GM19025 (cell line): Measurements from ENCODE around the gene ATG9B.
A peak's percentile ranks its signal among the peaks of the same experiment; 100 is the strongest.

ENCODE experiments used
- ATAC-seq: cut with Tn5 transposase; IDR thresholded peaks from one replicate; pipeline ENCODE4 v1.9.1; 2021; ENCODE audit warnings: mild to moderate bottlenecking, low read depth, moderate library complexity; ENCODE audit not compliant: unreplicated experiment

The ATG9B gene

GRCh38 chr7:150988230-150989226, 35.8 kb downstream of the ATG9B start:
- no peak for ATAC-seq

DNA sequence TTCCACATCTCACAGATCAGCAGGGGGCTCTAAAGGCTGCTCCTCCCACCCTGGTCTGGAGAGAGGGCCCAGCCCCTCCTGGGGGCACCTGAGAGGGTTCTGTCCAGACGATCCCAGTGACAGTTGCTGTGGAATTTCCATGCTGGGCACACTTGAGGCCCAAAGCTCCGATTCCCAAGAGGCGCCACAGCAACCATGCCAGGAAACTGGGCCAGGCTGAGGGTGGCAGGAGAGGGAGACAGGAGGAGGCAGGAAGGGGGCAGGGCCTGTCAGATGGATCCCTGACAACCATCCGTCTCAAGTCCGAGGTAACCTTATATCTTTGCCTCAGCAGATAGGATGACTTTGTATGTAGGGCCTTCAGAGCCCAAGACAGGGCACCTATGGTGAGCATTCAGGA, 37.7 kb downstream of the ATG9B start:
- ATAC-seq, result no peak

- no peak for ATAC-seq
Measured at GRCh38 chr7:150986099-150986512, 38.2 kb downstream of the ATG9B start.

DNA sequence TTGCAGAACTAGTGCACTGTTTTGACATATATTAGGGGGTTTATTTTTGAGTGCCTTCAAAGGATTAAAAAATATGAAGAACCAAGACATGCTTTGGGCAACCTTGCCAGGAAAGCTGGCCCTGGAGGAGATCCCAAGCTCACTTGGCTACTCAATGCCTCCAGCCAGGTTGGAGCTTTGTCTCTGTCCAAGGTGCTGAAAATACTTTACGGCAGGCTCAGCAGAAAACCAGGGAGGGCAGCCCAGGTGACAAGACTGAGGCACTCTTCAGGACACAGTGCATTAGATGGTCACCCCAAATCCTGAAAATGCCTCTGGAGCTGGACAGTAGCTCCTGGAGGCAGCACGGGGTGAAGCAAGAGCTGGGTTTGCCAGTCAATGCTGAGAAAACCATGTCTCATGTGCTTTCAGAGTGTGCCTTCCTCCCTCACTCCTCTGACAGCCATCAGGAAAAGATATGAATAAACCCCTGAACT, 40.4 kb downstream of the ATG9B start:
- ATAC-seq, result no peak

GRCh38 chr7:150982351-150982750, 41.9 kb downstream of the ATG9B start:
- no peak for ATAC-seq

GRCh38 chr7:150981644-150982043, 42.6 kb downstream of the ATG9B start:
- no peak for ATAC-seq

- no peak for ATAC-seq
Measured at GRCh38 chr7:150980663-150981062, 43.6 kb downstream of the ATG9B start.

DNA sequence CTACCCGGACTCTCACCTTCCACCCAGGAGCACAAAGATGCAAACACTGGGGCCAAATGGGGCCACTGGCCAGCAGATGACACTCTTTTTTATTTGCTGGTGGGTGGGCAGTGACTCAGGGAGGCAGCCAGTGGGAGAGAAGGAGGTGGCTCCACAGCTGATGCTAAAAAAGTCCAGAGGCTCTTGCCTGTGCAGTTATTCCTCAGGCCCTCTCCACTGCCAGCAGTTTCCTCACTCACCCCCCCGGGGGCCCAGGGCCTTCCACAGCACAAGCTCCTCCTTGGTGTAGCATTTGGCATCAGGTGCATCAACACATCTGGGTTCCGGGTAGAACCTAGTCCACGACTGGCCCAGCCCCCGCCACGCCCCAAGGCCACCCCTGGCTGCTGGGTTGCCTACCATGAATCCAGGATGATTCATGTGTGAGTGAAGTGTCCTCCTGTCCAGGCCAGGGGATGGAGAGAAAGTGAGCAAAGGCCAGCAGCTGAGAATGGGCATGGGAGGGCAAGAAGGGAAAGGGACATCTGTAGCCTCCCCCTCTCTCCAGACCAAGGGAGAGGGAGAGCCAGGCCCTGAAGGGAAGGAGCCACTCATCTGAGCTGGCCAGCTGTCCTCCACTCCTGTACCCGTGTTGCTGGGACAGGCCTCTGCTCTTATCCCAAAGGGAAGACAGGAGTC, 44.4 kb downstream of the ATG9B start:
- no peak for ATAC-seq

DNA sequence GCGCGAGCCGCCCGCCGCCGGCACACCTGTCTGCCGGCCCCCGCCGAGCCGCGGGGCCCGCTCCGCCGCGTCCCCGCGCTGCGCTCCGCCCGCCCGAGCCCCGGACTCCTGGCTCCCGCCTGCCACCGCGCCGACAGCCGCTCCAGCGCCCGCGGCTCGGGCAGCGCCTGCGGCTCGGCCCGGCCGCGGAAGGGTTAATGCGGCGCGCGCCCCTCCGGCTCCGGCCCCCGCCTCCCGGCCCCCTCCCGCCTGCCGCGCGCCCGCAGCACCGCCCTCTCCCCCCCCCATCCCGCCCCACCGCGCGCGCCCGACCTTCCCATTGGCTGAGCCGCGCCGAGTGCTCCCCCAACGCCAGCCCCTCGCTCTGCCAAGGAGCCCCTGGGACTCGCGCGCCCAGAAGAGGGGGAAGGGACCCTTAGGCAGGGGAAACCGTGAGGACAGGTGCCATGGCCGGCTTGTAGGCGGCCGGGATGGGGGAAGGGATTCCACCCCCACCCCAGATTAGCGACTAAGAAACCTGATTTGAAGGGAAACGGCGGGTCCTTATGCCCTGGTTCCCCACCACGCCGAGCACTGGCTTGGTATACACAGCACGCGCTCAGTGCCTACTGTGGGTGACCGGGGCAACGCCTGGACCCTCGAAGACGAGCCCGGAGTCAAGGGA, 46.0 kb downstream of the ATG9B start, which contains the start of gene KCNH2:
Gene KCNH2 (minus strand): TSS at position 196 of the 664 bp plus-strand sequence. CDS start 408 bp downstream, outside the sequence.
- no peak for ATAC-seq

GRCh38 chr7:150977382-150978125, 46.7 kb downstream of the ATG9B start:
- ATAC-seq, result no peak

GRCh38 chr7:150976529-150977381, 47.5 kb downstream of the ATG9B start:
- no peak for ATAC-seq

- ATAC-seq, result no peak
Measured at GRCh38 chr7:150975536-150976319, 48.6 kb downstream of the ATG9B start.

GRCh38 chr7:150974468-150975391, 49.6 kb downstream of the ATG9B start:
- peak; percentile 56 for ATAC-seq

DNA sequence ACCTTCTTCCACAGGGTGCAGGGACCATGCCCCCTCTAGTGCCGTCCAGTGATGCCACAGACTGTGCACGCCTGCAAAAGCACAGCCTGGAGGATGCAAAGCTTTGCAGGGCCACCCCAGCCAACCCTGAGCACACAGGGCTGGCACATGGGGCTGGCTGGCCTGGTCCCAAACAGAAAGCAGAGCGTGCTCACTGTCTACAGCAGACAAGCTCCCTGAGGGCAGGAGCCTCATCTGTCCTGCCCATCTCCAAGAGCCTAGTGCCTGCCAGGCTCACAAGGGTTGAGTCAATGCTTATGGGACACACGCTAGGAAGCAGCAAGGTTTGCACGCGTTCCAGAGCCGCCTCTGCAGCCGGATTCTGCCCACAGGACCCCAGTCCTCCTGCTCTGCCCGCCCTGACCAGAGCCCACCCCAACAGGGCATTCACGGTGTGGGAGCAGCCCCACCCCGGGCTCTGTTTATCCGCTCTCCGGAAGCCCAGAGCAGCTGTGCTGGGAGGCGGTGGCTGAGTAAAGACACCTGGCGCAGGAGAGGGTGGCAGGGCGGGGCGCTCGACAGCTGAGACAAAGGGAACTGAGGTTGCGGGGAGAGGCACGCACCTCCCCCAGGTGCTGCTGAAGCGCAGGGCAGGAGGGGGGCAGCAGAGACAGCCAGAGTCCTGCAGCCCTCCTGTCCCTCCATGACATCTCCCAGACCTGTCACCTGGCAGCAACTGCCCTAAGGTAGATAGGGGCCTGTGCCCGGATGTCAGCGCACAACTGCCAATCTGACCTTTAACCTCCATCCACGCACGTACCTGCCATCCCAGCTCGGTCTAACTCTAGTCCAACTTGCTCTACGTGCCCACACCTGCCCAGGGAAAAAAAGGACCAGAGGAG, 50.5 kb downstream of the ATG9B start:
- ATAC-seq, result no peak

- ATAC-seq, result no peak
Measured at GRCh38 chr7:150972741-150973140, 51.6 kb downstream of the ATG9B start.

DNA sequence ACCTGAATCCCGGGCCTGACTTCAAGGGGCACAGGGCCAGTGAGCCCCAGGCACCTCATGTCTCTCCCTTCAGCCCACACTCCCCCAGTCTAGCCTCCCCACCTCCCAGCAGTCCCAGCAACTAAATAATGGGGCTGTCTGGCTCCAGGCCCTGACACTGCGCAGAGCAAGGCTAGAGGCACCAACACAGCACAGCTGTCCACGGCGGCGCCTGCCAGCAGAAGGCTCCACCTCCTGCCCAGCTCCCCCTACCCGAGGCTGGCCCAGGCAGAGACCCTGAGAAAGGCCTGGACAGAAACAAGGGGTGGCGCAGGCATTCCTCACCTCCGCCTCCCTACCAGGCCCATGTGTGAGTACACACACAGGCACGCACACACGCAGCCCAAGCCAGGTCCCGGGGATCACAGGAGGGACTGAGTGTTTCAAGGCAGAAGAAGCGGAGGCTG, 52.2 kb downstream of the ATG9B start:
- no peak for ATAC-seq
